ENCODE results near the gene TSPAN17.

TSPAN17 gene

GRCh38 chr5:176643491-176644219 is 3.6 kb upstream of the TSPAN17 start:
- DNase-seq: no peak

- DNase-seq: no peak
Measured at GRCh38 chr5:176644294-176644693, 3.0 kb upstream of the TSPAN17 start.

GRCh38 chr5:176644878-176645670 is 2.2 kb upstream of the TSPAN17 start:
- no peak for DNase-seq

- no peak for DNase-seq
Measured at GRCh38 chr5:176646049-176646706, 1.1 kb upstream of the TSPAN17 start.

GRCh38 chr5:176646707-176647029 is 616 bp upstream of the TSPAN17 start:
- no peak for DNase-seq

GRCh38 chr5:176647843-176648473 is 674 bp downstream of the TSPAN17 start:
- DNase-seq: no peak

GRCh38 chr5:176648474-176649194 is 1.4 kb downstream of the TSPAN17 start:
- DNase-seq: no peak

GRCh38 chr5:176650354-176650884 is 3.1 kb downstream of the TSPAN17 start:
- no peak for DNase-seq

- no peak for DNase-seq
Measured at GRCh38 chr5:176651472-176651980, 4.2 kb downstream of the TSPAN17 start.

- DNase-seq: no peak
Measured at GRCh38 chr5:176652136-176652535, 4.9 kb downstream of the TSPAN17 start.

GRCh38 chr5:176653401-176654385 is 6.4 kb downstream of the TSPAN17 start:
- no peak for DNase-seq

GRCh38 chr5:176654856-176655255 is 7.6 kb downstream of the TSPAN17 start:
- DNase-seq: no peak

- DNase-seq: no peak
Measured at GRCh38 chr5:176656467-176656990, 9.2 kb downstream of the TSPAN17 start.

- DNase-seq: peak; percentile 10 to 51
Measured at GRCh38 chr5:176658007-176658599, 10.8 kb downstream of the TSPAN17 start.

- DNase-seq: peak in 1 of 2 donors; percentile 55
Measured at GRCh38 chr5:176658817-176659511, 11.7 kb downstream of the TSPAN17 start.

GRCh38 chr5:176659512-176659839 is 12.2 kb downstream of the TSPAN17 start:
- DNase-seq: no peak

- no peak for DNase-seq
Measured at GRCh38 chr5:176659860-176660461, 12.7 kb downstream of the TSPAN17 start.

GRCh38 chr5:176660530-176660859 is 13.2 kb downstream of the TSPAN17 start:
- DNase-seq: no peak

GRCh38 chr5:176660860-176661641 is 13.8 kb downstream of the TSPAN17 start:
- DNase-seq: peak; percentile 44 to 66
